ENCODE results near the gene SLC25A34.

SLC25A34 gene

GRCh38 chr1:15756143-15757015, 20.3 kb downstream of the SLC25A34 start:
- DNase-seq, result no peak

- DNase-seq, result no peak
These were observed 21.0 kb downstream of the SLC25A34 start for GRCh38 chr1:15757016-15757543.

- DNase-seq, result no peak
These were observed 21.7 kb downstream of the SLC25A34 start for GRCh38 chr1:15757575-15758342.

DNA sequence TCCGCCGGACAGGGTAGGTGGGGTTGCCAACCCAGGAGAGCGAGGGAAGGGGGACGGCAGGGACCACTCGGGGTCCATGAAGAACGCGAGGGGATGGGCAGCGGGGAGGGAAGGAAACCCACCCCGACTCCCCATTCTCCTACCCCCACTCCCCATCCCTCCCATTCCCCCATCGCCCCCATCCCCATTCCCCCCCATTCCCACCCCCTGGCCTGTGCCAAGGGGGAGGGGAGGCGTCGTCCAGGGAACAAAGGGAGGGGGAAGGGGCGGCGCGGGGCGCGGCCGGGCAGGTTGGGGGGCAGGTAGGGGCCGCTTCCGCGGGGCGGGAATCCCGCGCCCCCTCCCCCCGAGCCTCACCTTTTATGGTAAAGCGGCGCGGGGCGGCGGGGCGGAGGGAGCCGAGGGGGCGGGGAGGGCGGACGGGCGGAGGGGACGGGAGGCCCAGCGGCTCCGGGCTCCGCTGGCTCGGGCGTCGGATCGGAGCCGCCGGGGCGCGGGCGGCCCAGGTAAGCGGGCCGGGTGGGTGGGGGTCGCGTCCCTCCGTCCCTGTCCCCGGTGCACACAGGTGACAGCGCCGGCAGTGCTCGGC, 22.4 kb downstream of the SLC25A34 start, which contains the start of gene FBLIM1:
FBLIM1 (plus strand) TSS at position 453 of the 589 bp plus-strand sequence. CDS start 6,189 bp downstream, outside the sequence.
- no peak for DNase-seq

- no peak for DNase-seq
These were observed 23.0 kb downstream of the SLC25A34 start for GRCh38 chr1:15758953-15759661.

DNA sequence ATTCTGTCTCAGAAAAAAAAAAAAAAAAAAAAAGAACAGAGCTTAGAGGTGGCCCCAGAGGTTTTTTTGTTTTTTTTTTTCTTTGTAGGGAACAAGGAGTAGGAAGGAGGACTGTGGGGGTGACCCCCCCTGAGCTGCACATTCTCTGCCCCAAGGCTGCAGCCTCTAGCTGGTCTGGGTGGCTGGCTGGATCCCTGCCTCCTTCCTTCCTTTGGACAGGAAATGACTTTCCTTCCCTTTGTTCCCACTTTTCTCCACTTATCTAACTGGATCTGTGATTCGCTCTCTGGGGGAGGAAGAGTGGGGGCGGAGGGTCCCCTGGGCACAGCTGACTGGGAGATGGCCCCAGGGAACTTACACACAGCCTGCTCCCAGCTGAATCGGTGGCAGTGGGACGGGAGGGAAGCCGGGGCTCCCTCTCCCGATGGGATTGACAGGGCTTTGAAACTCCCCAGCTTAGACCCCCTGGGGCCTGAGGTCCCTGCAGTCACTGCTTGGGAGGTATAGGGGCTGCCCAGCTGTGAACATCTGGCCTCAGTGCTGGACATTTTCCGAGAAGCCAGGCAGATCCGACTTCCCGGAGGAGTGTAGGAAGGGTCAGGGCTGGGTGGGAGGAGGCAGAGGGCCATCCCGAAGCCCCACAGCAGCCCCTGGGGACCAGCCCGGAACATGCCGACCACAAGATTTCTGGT, 24.6 kb downstream of the SLC25A34 start:
- DNase-seq, result no peak

DNA sequence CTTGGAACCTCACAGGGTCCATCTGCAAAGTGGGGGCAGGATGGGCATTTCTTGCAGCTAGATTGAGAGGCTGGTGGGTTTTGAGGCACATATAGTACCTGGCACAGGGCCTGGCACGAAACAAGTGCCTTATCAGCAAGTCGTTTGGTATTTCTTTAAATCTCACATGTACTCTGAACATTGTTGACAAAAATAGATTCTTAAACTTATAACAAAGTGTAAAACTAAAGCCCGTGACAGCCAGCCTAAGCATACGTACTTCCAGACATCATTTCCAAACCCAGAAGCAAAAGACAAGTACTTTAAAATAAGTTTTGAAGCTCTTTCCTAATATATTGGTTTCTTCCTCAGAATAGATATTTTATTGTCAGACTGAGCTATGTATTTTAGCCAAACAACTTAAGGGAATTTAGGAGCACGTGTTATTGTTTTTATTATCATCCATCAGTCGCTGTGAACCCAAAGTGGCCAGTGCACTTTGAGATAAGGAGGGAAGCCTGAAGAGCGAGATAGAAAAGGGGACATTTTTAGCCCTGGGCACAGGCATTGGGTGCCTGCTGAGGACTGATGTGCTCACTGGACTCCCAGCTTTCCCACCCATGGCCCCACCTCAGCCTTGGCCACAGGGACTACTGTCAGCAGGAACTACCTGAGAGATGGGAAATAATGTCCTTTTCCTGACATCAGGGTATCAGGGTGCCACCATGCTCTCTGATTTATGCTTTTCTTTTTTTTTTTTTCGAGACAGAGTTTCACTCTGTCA, 25.5 kb downstream of the SLC25A34 start:
- no peak for DNase-seq

DNA sequence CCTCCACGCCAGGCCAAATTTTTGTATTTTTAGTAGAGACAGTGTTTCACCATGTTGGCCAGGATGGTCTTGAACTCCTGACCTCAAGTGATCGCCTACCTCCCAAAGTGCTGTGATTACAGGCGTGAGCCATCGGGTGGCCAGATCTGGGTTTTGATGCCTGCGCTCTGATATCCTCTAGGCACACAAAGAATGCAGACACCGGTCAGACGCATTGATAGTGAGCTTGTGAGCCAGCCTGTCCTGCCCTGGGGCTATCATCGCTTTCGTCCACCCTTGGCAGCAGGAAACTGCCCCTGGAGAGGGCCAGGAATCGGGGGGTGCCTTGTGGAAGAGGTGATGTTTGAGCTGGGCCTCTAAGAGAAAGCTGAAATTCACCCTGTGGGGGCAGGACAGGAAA, 26.5 kb downstream of the SLC25A34 start:
- DNase-seq, result no peak

DNA sequence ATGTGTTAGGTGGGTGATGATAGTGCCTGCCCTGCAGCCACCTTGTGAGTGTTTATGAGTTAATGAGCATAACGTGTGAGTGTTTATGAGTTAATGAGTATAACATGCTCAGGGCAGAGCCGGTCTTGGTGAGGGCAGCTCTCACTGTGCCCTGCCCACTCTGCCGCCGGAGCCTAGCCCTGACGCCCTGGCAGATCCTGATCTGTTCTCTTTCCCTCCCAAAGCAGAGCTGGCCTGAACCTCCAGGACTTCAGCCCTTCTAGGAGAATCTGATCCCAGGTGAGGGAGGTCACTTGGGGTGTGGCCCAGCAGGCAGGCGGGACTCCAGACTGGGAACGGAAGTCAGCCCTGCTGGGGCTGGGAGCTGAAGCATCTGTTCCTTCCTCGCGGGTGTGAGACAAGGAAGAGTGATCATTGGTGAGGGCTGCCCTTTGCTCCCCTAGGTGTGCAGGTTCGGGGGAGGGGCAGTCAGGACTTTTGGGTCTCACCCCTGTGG, 28.3 kb downstream of the SLC25A34 start:
- DNase-seq, result no peak

- DNase-seq, result no peak
These were observed 28.8 kb downstream of the SLC25A34 start for GRCh38 chr1:15764890-15765289.

- no peak for DNase-seq
These were observed 29.6 kb downstream of the SLC25A34 start for GRCh38 chr1:15765495-15766194.

- no peak for DNase-seq
These were observed 31.9 kb downstream of the SLC25A34 start for GRCh38 chr1:15767941-15768340.

DNA sequence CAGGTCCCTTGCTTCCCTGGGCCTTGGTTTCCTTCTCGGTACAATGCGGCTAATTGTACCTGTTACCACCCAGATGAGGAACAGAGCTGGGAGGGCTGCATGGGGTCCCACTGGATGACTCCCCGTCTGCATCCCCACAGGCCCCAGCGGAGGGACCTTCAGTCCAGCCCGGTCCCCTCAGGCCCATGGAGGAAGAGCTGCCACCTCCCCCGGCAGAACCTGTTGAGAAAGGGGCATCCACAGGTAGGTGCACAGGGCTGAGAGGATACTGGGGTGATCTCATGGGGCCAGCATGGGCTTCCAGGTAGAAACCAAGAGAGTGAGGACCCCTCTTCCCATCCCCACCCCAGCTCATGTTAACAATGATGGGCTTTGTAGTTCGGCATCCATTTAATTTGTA, 32.3 kb downstream of the SLC25A34 start:
- DNase-seq, result no peak

GRCh38 chr1:15770313-15770962, 34.4 kb downstream of the SLC25A34 start:
- DNase-seq, result no peak

DNA sequence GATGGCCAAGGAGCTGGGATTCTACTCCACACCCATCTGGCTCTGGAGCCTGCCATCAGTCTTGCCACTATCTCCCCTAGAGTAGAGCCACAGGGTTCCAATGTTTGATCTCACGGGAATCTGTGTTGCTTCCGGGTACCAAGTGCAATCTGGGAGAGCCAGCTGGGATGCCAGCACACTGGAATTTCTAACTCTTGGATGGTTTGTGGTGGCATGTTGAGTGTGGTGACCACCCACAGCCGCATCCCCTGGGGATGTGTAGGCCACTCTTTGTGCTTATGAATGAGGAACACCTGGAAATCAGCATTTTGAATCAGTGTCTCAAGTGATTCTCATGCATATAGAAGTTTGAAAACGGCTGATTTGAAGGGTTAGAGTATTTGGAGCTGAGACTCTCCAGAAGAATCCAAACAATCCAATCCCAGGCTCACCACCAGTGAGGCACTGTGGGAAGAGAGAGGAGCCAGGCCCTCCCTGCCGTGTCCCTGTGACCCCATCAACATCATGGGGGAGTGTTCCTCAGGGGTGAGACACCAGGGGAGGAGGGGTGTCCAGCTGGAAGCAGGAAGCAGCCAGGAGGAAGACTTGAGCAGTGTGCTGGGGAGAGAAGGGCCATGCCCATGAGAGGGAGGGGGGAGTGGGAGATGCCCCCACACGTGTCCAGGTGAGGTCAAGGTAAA, 35.9 kb downstream of the SLC25A34 start:
- DNase-seq, result no peak

- DNase-seq, result no peak
These were observed 39.6 kb downstream of the SLC25A34 start for GRCh38 chr1:15775706-15776105.

DNA sequence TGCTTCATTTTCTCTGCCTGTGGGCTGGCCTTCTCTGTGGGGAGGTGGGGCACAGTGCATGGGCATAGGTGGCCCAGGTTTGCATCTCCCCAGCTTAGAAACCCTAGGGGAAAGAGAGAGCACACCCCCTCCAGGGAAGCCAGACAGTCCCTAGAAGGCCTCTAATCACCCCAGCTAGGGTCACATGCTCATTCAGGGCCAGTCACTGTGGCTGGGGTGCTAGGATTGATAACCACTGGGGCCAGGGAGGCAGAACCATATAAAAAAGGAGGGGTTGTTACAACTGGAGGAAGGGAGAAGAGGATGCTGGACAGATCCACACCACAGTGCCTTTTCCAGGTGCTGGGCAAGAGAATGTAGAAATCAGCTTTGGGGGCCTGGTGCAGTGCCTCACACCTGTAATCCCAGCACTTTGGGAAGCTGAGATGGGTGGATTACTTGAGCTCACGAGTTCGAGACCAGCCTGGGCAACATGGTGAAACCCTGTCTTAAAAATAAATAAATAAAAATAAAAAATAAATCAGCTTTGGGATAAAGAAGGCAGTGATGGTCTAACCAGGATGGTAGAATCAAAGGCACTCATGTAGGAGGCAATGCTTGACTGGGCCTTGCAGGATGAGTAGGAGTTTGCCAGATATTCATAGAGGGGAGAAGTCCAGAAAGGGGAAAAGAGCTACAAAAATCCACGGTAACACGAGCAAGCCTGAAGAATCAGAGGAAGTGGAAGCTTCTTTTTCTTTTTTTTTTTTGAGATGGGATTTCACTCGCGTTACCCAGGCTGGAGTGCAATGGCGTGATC, 42.0 kb downstream of the SLC25A34 start:
- DNase-seq, result no peak

DNA sequence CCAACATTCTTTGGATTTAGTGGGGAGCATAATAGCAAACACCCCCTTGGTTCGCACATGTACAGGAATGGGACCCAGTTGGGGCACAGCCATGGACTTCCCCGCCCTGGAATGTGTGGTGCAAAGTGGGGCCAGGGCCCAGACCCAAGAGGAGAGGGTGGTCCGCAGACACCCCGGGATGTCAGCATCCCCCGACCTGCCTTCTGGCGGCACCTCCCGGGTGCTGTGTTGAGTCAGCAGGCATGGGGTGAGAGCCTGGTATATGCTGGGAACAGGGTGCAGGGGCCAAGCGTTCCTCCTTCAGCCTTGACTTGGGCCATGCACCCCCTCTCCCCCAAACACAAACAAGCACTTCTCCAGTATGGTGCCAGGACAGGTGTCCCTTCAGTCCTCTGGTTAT, 49.6 kb downstream of the SLC25A34 start:
- DNase-seq, result no peak

All from activated CD4-positive, alpha-beta T cell treated with anti-CD3 and anti-CD28 coated beads, Interleukin-2, amount 50 U/mL, for 4 hours (primary cell).